Rectal smooth muscle tissue (tissue), 1 donor: Measurements from ENCODE around the gene SMAD9.

ENCODE experiments used
- H3K27ac ChIP-seq: one replicate; pipeline ENCODE4 v1.7.0; 2013; ENCODE audit warnings: low read depth, low read length, inconsistent platforms
- H3K27me3 ChIP-seq: one replicate; pipeline ENCODE4 v1.7.0; 2013; ENCODE audit warnings: low read length; ENCODE audit not compliant: control insufficient read depth, insufficient read depth
- H3K36me3 ChIP-seq: one replicate; pipeline ENCODE4 v1.7.0; 2013; ENCODE audit warnings: low read length; ENCODE audit not compliant: control insufficient read depth, insufficient read depth
- H3K4me1 ChIP-seq: one replicate; pipeline ENCODE4 v1.7.0; 2013; ENCODE audit warnings: low read length; ENCODE audit not compliant: control insufficient read depth, insufficient read depth
- H3K4me3 ChIP-seq: one replicate; pipeline ENCODE4 v1.7.0; 2013; ENCODE audit warnings: low read length
- H3K9ac ChIP-seq: one replicate; pipeline ENCODE4 v1.7.0; 2013; ENCODE audit warnings: low read length

SMAD9 gene

DNA sequence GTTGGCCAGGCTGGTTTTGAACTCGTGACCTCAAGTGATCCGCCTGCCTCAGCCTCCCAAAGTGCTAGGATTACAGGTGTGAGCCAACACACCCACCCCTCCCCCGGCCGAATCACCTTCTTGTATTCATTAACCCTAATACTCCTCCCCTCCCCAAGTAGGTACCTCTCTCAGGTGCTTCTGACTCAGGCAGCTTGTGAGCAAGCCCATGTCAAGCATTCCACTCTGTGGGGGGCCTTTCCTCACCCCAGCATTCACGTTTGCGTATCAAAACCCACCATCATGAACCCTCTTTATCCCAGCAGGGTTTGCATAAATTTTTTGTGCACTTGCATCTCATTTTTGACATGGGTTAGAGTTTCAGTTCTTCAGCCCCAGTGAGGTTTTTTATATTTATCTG lies 124.6 kb downstream of the SMAD9 start:
- H3K4me3 ChIP-seq, result no peak overlapping the region
- H3K9ac ChIP-seq, result no peak overlapping the region
- H3K27me3 ChIP-seq, result no peaks in the 10 kb centered on the region
- H3K27ac ChIP-seq, result no peak overlapping the region
- no peaks in the 10 kb centered on the region for H3K36me3 ChIP-seq
- H3K4me1 ChIP-seq, result no peaks in the 10 kb centered on the region
